OCI-LY7 (cell line): Measurements from ENCODE around the gene ATG9B.
"Not testable (repeated sequence)": the region's sequence is repeated elsewhere in the genome, so short reads cannot be mapped to it uniquely, and the experiment has no call there.

Source experiments
- CTCF ChIP-seq: fragments of 200-600 bp; sonication (generic); conservative IDR thresholded peaks from 2 replicates; pipeline ENCODE4 v1.5.1; 2014; ENCODE audit warnings: mild to moderate bottlenecking, antibody characterized with exemption, low read length, moderate library complexity, mixed read lengths
- EZH2phosphoT487 ChIP-seq: fragments of 200-600 bp; sonication (generic); IDR thresholded peaks from 2 replicates; pipeline ENCODE4 v1.6.1; 2018; ENCODE audit warnings: low read depth, borderline replicate concordance, mild to moderate bottlenecking, mixed run types, antibody characterized with exemption, low read length, moderate library complexity, mixed read lengths

- not testable (repeated sequence) for TF ChIP-seq CTCF, EZH2phosphoT487
Observed at GRCh38 chr7:151026771-151027727, 2.8 kb upstream of the ATG9B start.
